Muscle of leg (tissue), 11 donors: ENCODE results near the gene FGF23. TPM values are rescaled to one million over a fixed set of nuclear protein-coding genes. Genes with fewer than 3 reads are reported as not detected.
"Not testable (repeated sequence)": the region's sequence is repeated elsewhere in the genome, so short reads cannot be mapped to it uniquely, and the experiment has no call there.

ENCODE experiments used
- DNase-seq: peaks from one replicate; pipeline ENCODE4 v3.0.0; 2013
- H3K27ac ChIP-seq: one replicate; pipeline ENCODE4 v1.5.1; 2013; ENCODE audit warnings: mild to moderate bottlenecking, low read length, control low read depth
- H3K27me3 ChIP-seq: one replicate; pipeline ENCODE4 v1.6.1; 2013; ENCODE audit warnings: low read length; ENCODE audit not compliant: control insufficient read depth, insufficient read depth
- H3K36me3 ChIP-seq: one replicate; pipeline ENCODE4 v1.6.1; 2013; ENCODE audit warnings: low read length; ENCODE audit not compliant: control insufficient read depth, insufficient read depth
- H3K4me1 ChIP-seq: one replicate; pipeline ENCODE4 v1.6.1; 2013; ENCODE audit warnings: low read length; ENCODE audit not compliant: control insufficient read depth, insufficient read depth
- H3K4me3 ChIP-seq: one replicate; pipeline ENCODE4 v1.5.1; 2013; ENCODE audit warnings: low read length, control low read depth
- H3K9me3 ChIP-seq: replicated peaks from 2 replicates; pipeline ENCODE4 v1.6.1; 2013; ENCODE audit warnings: low read depth, low read length; ENCODE audit not compliant: control insufficient read depth
- WGBS: methylation state at CpG from one replicate; pipeline ENCODE4 v1.1.5; 2013; ENCODE audit warnings: missing lambda C conversion rate; ENCODE audit not compliant: insufficient coverage; 5-methylcytosine and 5-hydroxymethylcytosine counted together
- polyA plus RNA-seq, 8 donors: library from polyadenylated mRNA; unstranded; fragments of 120-200 nt; gene quantifications; one replicate each; pipeline versions ENCODE4 v1.2.1 to v1.2.3, GENCODE V29; 2013; ENCODE audit warnings: inconsistent platforms in 1 of 8, low replicate concordance in 1 of 8; ENCODE audit not compliant: insufficient read length in 8 of 8, insufficient read depth in 1 of 8
- total RNA-seq: library from RNA; stranded (reverse); fragments of 120-200 nt; gene quantifications from one replicate; pipeline ENCODE4 v1.2.4, GENCODE V29; 2013

Gene FGF23
- total and polyA plus RNA-seq, 9 donors: 0.04 to 0.31 (median 0.15) TPM; not detected in 1

- no CpG with 5 or more reads among the region's 1 CpG for WGBS
- peaks cover 12% of the 10 kb centered on the region for H3K4me1 ChIP-seq
- H3K27me3 ChIP-seq: peaks cover 13% of the 10 kb centered on the region
- H3K9me3 ChIP-seq: no peaks in the 10 kb centered on the region
- no peaks in the 10 kb centered on the region for H3K36me3 ChIP-seq
- no peak for DNase-seq
- no peak overlapping the region for H3K27ac ChIP-seq
- no peak overlapping the region for H3K4me3 ChIP-seq
Observed at GRCh38 chr12:4412465-4412864, 33.0 kb upstream of the FGF23 start.

- 88% methylated on average over 1 of the region's 3 CpGs for WGBS
- peaks cover 9% of the 10 kb centered on the region for H3K27me3 ChIP-seq
- H3K9me3 ChIP-seq: no peaks in the 10 kb centered on the region
- no peak overlapping the region for H3K4me3 ChIP-seq
- DNase-seq: no peak
- no peaks in the 10 kb centered on the region for H3K36me3 ChIP-seq
- peaks cover 11% of the 10 kb centered on the region for H3K4me1 ChIP-seq
- no peak overlapping the region for H3K27ac ChIP-seq
Observed at GRCh38 chr12:4412056-4412455, 32.5 kb upstream of the FGF23 start.

- no peak for DNase-seq
- no peaks in the 10 kb centered on the region for H3K36me3 ChIP-seq
- WGBS: 80% methylated on average over 2 of the region's 3 CpGs
Observed at GRCh38 chr12:4407136-4407535, 27.6 kb upstream of the FGF23 start.

GRCh38 chr12:4404877-4405637 is 25.5 kb upstream of the FGF23 start:
- H3K4me3 ChIP-seq, H3K36me3 ChIP-seq, H3K27me3 ChIP-seq, H3K4me1 ChIP-seq, H3K9me3 ChIP-seq, H3K27ac ChIP-seq, DNase-seq: not testable (repeated sequence)
- 93% methylated on average over 6 of the region's 8 CpGs for WGBS

More at GRCh38 chr12:4407136-4407535, 27.6 kb upstream of the FGF23 start:
- Histone ChIP-seq H3K27ac (no peak overlapping the region), H3K27me3 (no peaks in the 10 kb centered on the region), H3K4me1 (no peaks in the 10 kb centered on the region), H3K9me3 (no peaks in the 10 kb centered on the region), H3K4me3 (no peak overlapping the region)

- H3K9me3 ChIP-seq: no peaks in the 10 kb centered on the region
- H3K27ac ChIP-seq: no peak overlapping the region
- no peaks in the 10 kb centered on the region for H3K36me3 ChIP-seq
- no peak for DNase-seq
- no peaks in the 10 kb centered on the region for H3K4me1 ChIP-seq
- no CpG with 5 or more reads among the region's 4 CpGs for WGBS
- no peak overlapping the region for H3K4me3 ChIP-seq
- H3K27me3 ChIP-seq: no peaks in the 10 kb centered on the region
Observed at GRCh38 chr12:4402996-4403395, 23.5 kb upstream of the FGF23 start.

- no peak for DNase-seq
- WGBS: no CpG with 5 or more reads among the region's 3 CpGs
- H3K36me3 ChIP-seq: no peaks in the 10 kb centered on the region
- no peaks in the 10 kb centered on the region for H3K27me3 ChIP-seq
- no peaks in the 10 kb centered on the region for H3K9me3 ChIP-seq
- no peak overlapping the region for H3K27ac ChIP-seq
- no peaks in the 10 kb centered on the region for H3K4me1 ChIP-seq
- H3K4me3 ChIP-seq: no peak overlapping the region
Observed at GRCh38 chr12:4401117-4401516, 21.6 kb upstream of the FGF23 start.

GRCh38 chr12:4395818-4396217 is 16.3 kb upstream of the FGF23 start:
- no peak for DNase-seq
- Histone ChIP-seq H3K27me3 (peaks cover 3% of the 10 kb centered on the region), H3K27ac (no peak overlapping the region), H3K4me1 (peaks cover 7% of the 10 kb centered on the region), H3K4me3 (no peak overlapping the region), H3K36me3 (no peaks in the 10 kb centered on the region), H3K9me3 (no peaks in the 10 kb centered on the region)
- WGBS: 56% methylated on average over 2 of the region's 2 CpGs

- Histone ChIP-seq H3K9me3 (no peaks in the 10 kb centered on the region), H3K4me3 (no peak overlapping the region), H3K4me1 (peaks cover 7% of the 10 kb centered on the region), H3K27ac (no peak overlapping the region), H3K36me3 (no peaks in the 10 kb centered on the region), H3K27me3 (peaks cover 3% of the 10 kb centered on the region)
- 100% methylated on average over 1 of the region's 5 CpGs for WGBS
- DNase-seq: no peak
Observed at GRCh38 chr12:4393211-4393610, 13.7 kb upstream of the FGF23 start.

- H3K4me1 ChIP-seq: peaks cover 7% of the 10 kb centered on the region
- no peaks in the 10 kb centered on the region for H3K36me3 ChIP-seq
- H3K9me3 ChIP-seq: no peaks in the 10 kb centered on the region
- H3K4me3 ChIP-seq: no peak overlapping the region
- peak; percentile 24 for DNase-seq
- 47% methylated on average over 12 of the region's 15 CpGs for WGBS
- peaks cover 3% of the 10 kb centered on the region for H3K27me3 ChIP-seq
- H3K27ac ChIP-seq: no peak overlapping the region
Observed at GRCh38 chr12:4392223-4392742, 12.8 kb upstream of the FGF23 start.

- no CpG with 5 or more reads among the region's 2 CpGs for WGBS
- H3K27me3 ChIP-seq: peaks cover 3% of the 10 kb centered on the region
Observed at GRCh38 chr12:4388662-4389061, 9.2 kb upstream of the FGF23 start.

More at GRCh38 chr12:4388662-4389061, 9.2 kb upstream of the FGF23 start:
- no peak for DNase-seq
- no peak overlapping the region for H3K4me3 ChIP-seq
- peaks cover 7% of the 10 kb centered on the region for H3K4me1 ChIP-seq
- H3K9me3 ChIP-seq: no peaks in the 10 kb centered on the region
- H3K27ac ChIP-seq: no peak overlapping the region
- H3K36me3 ChIP-seq: no peaks in the 10 kb centered on the region
